ENCODE measurements around the gene SEPHS2.

DNA sequence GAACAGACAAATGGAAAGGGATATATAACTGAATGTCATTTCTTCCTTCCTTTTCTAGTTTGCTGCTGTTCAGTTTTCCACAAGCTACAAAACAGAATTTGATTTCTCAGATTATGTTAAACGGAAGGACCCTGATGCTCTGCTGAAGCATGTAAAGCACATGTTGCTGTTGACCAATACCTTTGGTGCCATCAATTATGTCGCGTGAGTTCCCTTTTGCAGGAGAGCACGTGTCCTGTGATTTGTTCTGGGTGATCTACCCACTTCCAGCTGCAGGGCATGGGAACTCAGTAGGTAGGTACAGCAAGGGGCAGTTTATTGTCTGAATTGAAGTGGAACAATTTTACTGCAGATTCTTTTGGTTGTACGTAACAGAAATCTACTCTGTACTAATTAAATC, 35.7 kb upstream of the SEPHS2 start:
- TF ChIP-seq, protein P1, sequence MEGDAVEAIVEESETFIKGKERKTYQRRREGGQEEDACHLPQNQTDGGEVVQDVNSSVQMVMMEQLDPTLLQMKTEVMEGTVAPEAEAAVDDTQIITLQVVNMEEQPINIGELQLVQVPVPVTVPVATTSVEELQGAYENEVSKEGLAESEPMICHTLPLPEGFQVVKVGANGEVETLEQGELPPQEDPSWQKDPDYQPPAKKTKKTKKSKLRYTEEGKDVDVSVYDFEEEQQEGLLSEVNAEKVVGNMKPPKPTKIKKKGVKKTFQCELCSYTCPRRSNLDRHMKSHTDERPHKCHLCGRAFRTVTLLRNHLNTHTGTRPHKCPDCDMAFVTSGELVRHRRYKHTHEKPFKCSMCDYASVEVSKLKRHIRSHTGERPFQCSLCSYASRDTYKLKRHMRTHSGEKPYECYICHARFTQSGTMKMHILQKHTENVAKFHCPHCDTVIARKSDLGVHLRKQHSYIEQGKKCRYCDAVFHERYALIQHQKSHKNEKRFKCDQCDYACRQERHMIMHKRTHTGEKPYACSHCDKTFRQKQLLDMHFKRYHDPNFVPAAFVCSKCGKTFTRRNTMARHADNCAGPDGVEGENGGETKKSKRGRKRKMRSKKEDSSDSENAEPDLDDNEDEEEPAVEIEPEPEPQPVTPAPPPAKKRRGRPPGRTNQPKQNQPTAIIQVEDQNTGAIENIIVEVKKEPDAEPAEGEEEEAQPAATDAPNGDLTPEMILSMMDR (IDR thresholded peaks at IDR 0.05) = no peak
- TF ChIP-seq POLR2A (IDR thresholded peaks at IDR 0.05) = no peak

Data from lower leg skin (tissue), 3 donors.